ENCODE results near the gene NAA80. TPM values are rescaled to one million over a fixed set of nuclear protein-coding genes. Genes with fewer than 3 reads are reported as not detected.
A peak's percentile ranks its signal among the peaks of the same experiment; 100 is the strongest.

NAA80 gene
- total and polyA plus RNA-seq, 2 of the 13 experiments (the other 11 are each of a cell fraction or from before 2014, with no cell fraction given): 3.4 to 8.7 TPM

DNA sequence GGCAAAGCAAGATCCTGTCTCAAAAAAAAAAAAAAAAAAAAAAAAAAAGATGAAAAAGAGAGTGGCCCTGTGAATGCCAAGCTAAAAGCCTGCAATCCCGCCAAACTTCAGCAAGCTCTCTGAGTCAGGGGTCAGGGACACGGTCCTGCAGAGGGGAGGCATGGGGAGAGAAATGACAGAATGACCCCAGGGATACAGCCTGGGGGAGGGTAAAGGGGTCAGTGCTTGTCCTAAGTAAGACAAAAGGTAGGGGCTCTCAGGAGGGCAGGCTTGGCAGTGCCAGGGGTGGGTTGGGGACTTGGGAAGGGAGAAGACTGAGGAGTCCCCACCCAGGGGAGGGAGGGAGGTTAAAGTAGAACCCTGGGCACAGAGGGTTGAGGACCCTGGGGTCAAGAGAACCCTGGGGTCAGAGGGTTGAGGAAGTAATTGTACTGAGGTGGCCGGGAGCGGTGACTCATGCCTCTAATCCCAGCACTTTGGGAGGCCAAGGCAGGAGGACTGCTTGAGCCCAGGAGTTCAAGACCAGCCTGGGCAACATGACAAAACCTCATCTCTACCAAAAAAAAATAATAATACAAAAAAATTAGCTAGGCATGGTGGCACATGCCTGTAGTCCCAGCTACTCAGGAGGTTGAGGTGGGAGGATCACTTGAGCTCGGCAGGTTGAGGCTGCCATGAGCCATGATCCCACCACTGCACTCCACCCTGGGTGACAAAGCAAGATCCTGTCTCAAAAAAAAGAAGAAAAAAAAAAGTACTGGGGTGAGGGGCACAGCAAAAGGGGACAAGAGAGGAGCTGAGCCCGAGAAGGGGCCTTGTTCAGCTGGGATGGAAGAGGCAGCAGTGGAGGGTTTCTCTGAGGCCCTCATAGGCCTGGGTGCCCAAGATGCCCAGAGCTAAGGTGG lies 35.5 kb downstream of the NAA80 start (continued):
- TF ChIP-seq ZNF263 (CRISPR knock-in tag; IDR thresholded peaks at IDR 0.05): no peak
- TF ChIP-seq ZNF430 (CRISPR knock-in tag; IDR thresholded peaks at IDR 0.05): no peak
- no peak for TF ChIP-seq ZNF329 (CRISPR knock-in tag; IDR thresholded peaks at IDR 0.05; ENCODE audit: low read depth)
- TF ChIP-seq, protein P1, sequence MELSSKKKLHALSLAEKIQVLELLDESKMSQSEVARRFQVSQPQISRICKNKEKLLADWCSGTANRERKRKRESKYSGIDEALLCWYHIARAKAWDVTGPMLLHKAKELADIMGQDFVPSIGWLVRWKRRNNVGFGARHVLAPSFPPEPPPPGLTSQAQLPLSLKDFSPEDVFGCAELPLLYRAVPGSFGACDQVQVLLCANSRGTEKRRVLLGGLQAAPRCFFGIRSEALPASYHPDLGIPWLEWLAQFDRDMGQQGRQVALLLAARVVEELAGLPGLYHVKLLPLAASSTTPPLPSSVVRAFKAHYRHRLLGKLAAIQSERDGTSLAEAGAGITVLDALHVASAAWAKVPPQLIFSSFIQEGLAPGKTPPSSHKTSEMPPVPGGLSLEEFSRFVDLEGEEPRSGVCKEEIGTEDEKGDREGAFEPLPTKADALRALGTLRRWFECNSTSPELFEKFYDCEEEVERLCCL (CRISPR knock-in tag; IDR thresholded peaks at IDR 0.05; ENCODE audit: borderline replicate concordance): no peak
- TF ChIP-seq ZNF33A (CRISPR knock-in tag; IDR thresholded peaks at IDR 0.05; ENCODE audit: borderline replicate concordance): no peak
- TF ChIP-seq MIER2 (CRISPR knock-in tag; IDR thresholded peaks at IDR 0.05): no peak
- 0 out of 2 replicates have a peak, but pooled peaks have one; percentile 18 for TF ChIP-seq FOXA1 (IDR thresholded peaks at IDR 0.05)
- no peak for TF ChIP-seq FOXA1 (CRISPR knock-in tag; IDR thresholded peaks at IDR 0.05)
- TF ChIP-seq ZNF543 (CRISPR knock-in tag; IDR thresholded peaks at IDR 0.05): no peak
- peak; percentile 15; the same call in 1 of the 2 replicates for TF ChIP-seq ETV5 (CRISPR knock-in tag; IDR thresholded peaks at IDR 0.05; ENCODE audit: borderline replicate concordance)
- no peak for TF ChIP-seq ZNF256 (CRISPR knock-in tag; conservative IDR thresholded peaks at IDR 0.05)
- TF ChIP-seq, protein P2, sequence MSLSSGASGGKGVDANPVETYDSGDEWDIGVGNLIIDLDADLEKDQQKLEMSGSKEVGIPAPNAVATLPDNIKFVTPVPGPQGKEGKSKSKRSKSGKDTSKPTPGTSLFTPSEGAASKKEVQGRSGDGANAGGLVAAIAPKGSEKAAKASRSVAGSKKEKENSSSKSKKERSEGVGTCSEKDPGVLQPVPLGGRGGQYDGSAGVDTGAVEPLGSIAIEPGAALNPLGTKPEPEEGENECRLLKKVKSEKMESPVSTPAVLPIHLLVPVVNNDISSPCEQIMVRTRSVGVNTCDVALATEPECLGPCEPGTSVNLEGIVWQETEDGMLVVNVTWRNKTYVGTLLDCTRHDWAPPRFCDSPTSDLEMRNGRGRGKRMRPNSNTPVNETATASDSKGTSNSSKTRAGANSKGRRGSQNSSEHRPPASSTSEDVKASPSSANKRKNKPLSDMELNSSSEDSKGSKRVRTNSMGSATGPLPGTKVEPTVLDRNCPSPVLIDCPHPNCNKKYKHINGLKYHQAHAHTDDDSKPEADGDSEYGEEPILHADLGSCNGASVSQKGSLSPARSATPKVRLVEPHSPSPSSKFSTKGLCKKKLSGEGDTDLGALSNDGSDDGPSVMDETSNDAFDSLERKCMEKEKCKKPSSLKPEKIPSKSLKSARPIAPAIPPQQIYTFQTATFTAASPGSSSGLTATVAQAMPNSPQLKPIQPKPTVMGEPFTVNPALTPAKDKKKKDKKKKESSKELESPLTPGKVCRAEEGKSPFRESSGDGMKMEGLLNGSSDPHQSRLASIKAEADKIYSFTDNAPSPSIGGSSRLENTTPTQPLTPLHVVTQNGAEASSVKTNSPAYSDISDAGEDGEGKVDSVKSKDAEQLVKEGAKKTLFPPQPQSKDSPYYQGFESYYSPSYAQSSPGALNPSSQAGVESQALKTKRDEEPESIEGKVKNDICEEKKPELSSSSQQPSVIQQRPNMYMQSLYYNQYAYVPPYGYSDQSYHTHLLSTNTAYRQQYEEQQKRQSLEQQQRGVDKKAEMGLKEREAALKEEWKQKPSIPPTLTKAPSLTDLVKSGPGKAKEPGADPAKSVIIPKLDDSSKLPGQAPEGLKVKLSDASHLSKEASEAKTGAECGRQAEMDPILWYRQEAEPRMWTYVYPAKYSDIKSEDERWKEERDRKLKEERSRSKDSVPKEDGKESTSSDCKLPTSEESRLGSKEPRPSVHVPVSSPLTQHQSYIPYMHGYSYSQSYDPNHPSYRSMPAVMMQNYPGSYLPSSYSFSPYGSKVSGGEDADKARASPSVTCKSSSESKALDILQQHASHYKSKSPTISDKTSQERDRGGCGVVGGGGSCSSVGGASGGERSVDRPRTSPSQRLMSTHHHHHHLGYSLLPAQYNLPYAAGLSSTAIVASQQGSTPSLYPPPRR (CRISPR knock-in tag; IDR thresholded peaks at IDR 0.05; ENCODE audit: borderline replicate concordance): no peak
- no peak for TF ChIP-seq ZBTB3 (CRISPR knock-in tag; IDR thresholded peaks at IDR 0.05; ENCODE audit: borderline replicate concordance, low read depth)
- TF ChIP-seq GPBP1L1 (CRISPR knock-in tag; IDR thresholded peaks at IDR 0.05): no peak
- peak in 1 of 2 experiments; percentile 52; a peak in 1 of 4 replicates for TF ChIP-seq EP300 (IDR thresholded peaks at IDR 0.05; ENCODE audit: low read depth in 2 of 2, low read length in 2 of 2)
- no peak for TF ChIP-seq EP300 (CRISPR knock-in tag; IDR thresholded peaks at IDR 0.05; ENCODE audit: borderline replicate concordance)
- TF ChIP-seq ZFP1 (CRISPR knock-in tag; IDR thresholded peaks at IDR 0.05): no peak
- TF ChIP-seq MEIS2 (CRISPR knock-in tag; IDR thresholded peaks at IDR 0.05): no peak
- TF ChIP-seq HDAC6 (IDR thresholded peaks at IDR 0.05; ENCODE audit: low read depth, low read length): no peak
- no peak for TF ChIP-seq DR1 (CRISPR knock-in tag; IDR thresholded peaks at IDR 0.05)
- no peak for TF ChIP-seq SMYD3 (CRISPR knock-in tag; IDR thresholded peaks at IDR 0.05)
- TF ChIP-seq CCAR2 (optimal IDR thresholded peaks at IDR 0.05; ENCODE audit: low read depth, low read length): no peak
- TF ChIP-seq, protein P3, sequence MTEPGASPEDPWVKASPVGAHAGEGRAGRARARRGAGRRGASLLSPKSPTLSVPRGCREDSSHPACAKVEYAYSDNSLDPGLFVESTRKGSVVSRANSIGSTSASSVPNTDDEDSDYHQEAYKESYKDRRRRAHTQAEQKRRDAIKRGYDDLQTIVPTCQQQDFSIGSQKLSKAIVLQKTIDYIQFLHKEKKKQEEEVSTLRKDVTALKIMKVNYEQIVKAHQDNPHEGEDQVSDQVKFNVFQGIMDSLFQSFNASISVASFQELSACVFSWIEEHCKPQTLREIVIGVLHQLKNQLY (CRISPR knock-in tag; IDR thresholded peaks at IDR 0.05): no peak
